Loucy (cell line): ENCODE measurements around the gene SHC1.

Experiments used
- H2AFZ ChIP-seq: fragments of 200-600 bp; sonication (generic); 2 replicates; pipeline ENCODE4 v1.6.0; 2016; ENCODE audit warnings: antibody characterized with exemption, mild to moderate bottlenecking, low read length, moderate library complexity
- H3F3A ChIP-seq: fragments of 200-600 bp; 2 replicates; pipeline ENCODE4 v1.6.0; 2016; ENCODE audit warnings: antibody characterized with exemption, low read depth, mild to moderate bottlenecking
- H3K27me3 ChIP-seq: fragments of 200-600 bp; sonication (generic); 2 replicates; pipeline ENCODE4 v1.6.1; 2014; ENCODE audit warnings: low read length, mild to moderate bottlenecking; ENCODE audit not compliant: insufficient read depth, poor library complexity, severe bottlenecking
- H3K36me3 ChIP-seq: fragments of 200-600 bp; sonication (generic); 2 replicates; pipeline ENCODE4 v1.6.1; 2016; ENCODE audit warnings: low read length; ENCODE audit not compliant: insufficient read depth
- H3K4me1 ChIP-seq: fragments of 200-600 bp; sonication (generic); 2 replicates; pipeline ENCODE4 v1.5.1; 2014; ENCODE audit warnings: low read length, mild to moderate bottlenecking; ENCODE audit not compliant: insufficient read depth, poor library complexity, severe bottlenecking
- H3K4me2 ChIP-seq: fragments of 200-600 bp; sonication (generic); 2 replicates; pipeline ENCODE4 v1.6.0; 2014; ENCODE audit warnings: antibody characterized with exemption, low read length, low read depth, mild to moderate bottlenecking; ENCODE audit not compliant: poor library complexity, severe bottlenecking
- H3K4me3 ChIP-seq: fragments of 200-600 bp; sonication (generic); 2 replicates; pipeline ENCODE4 v1.5.1; 2014; ENCODE audit warnings: low read length, mild to moderate bottlenecking, mixed read lengths; ENCODE audit not compliant: poor library complexity, severe bottlenecking
- H3K79me2 ChIP-seq: fragments of 200-600 bp; sonication (generic); 2 replicates; pipeline ENCODE4 v1.6.1; 2014; ENCODE audit warnings: low read length; ENCODE audit not compliant: insufficient read depth
- H3K9ac ChIP-seq: fragments of 200-600 bp; sonication (generic); 2 replicates; pipeline ENCODE4 v1.6.0; 2014; ENCODE audit warnings: mild to moderate bottlenecking, low read depth, low read length, moderate library complexity; ENCODE audit not compliant: poor library complexity, severe bottlenecking
- H3K9me2 ChIP-seq: fragments of 200-600 bp; sonication (generic); replicated peaks from 2 replicates; pipeline ENCODE4 v1.6.1; 2016; ENCODE audit warnings: low read depth, low read length, mixed read lengths
- H3K9me3 ChIP-seq: fragments of 200-600 bp; sonication (generic); 2 replicates; pipeline ENCODE4 v1.6.1; 2014; ENCODE audit warnings: mild to moderate bottlenecking, antibody characterized with exemption, low read length, low read depth; ENCODE audit not compliant: insufficient read depth
- H4K20me1 ChIP-seq: fragments of 200-600 bp; sonication (generic); 2 replicates; pipeline ENCODE4 v1.6.0; 2014; ENCODE audit warnings: antibody characterized with exemption, low read length, mild to moderate bottlenecking; ENCODE audit not compliant: insufficient read depth, poor library complexity, severe bottlenecking
- EZH2phosphoT487 ChIP-seq: fragments of 200-600 bp; IDR thresholded peaks from 2 replicates; pipeline ENCODE4 v1.6.1; 2018; ENCODE audit warnings: antibody characterized with exemption, mild to moderate bottlenecking, moderate library complexity, borderline replicate concordance
- TF ChIP-seq, protein P1 (sequence below): fragments of 200-600 bp; sonication (generic); conservative IDR thresholded peaks from 2 replicates; pipeline ENCODE4 v1.5.1; 2014; ENCODE audit warnings: mild to moderate bottlenecking, antibody characterized with exemption, low read length

SHC1 gene

DNA sequence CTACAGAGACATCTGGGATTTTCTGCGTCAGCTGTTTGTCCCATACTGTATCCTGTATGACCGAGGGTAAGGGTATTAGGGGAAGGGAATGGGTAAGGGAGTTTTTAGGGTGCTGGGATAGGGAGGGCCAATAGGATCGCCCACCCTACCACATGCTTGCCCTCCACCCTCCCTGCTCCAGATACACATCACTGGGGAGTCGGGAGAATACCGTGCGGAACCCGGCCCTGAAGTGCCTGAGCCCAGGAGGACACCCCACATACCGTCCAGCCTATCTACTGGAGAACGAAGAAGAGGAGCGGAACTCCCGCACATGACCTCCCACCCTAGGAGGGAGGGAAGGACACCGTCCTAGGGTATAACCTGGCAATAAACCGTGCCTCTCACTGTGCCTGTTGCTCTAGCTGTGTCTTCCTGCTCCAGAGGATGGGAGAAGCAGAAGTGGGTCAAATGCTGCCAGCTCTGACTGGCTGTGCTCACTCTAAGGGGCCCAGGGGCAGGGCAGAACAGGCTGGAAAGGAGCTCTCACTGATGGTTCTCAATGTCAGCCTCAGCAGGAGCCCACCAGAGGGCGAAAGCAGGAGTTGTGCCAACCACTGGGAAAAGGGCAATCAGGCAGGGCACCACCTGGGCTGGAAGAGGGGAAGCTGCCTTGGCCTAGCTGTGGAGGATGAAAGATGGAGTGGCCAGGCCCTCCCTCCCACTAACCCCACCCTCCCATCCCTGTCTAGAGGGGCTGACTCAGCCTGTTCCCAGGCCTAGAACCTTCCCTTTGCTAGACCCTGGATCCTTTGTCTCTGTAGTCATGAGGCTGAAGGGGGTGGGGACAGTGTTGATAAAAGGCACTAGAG lies 22.4 kb upstream of the SHC1 start:
- Histone ChIP-seq H3K36me3 (no peaks in the 10 kb centered on the region), H2AFZ (no peak overlapping the region), H3F3A (0 out of 2 replicates have a peak, but pooled peaks cover 7% of the 10 kb centered on the region), H3K4me1 (peaks cover 23% of the 10 kb centered on the region), H3K4me3 (no peak overlapping the region), H3K9me2 (no peaks in the 10 kb centered on the region), H4K20me1 (no peaks in the 10 kb centered on the region), H3K27me3 (no peaks in the 10 kb centered on the region), H3K4me2 (no peak overlapping the region), H3K79me2 (no peaks in the 10 kb centered on the region), H3K9me3 (no peaks in the 10 kb centered on the region), H3K9ac (no peak overlapping the region)
- TF ChIP-seq, protein P1, sequence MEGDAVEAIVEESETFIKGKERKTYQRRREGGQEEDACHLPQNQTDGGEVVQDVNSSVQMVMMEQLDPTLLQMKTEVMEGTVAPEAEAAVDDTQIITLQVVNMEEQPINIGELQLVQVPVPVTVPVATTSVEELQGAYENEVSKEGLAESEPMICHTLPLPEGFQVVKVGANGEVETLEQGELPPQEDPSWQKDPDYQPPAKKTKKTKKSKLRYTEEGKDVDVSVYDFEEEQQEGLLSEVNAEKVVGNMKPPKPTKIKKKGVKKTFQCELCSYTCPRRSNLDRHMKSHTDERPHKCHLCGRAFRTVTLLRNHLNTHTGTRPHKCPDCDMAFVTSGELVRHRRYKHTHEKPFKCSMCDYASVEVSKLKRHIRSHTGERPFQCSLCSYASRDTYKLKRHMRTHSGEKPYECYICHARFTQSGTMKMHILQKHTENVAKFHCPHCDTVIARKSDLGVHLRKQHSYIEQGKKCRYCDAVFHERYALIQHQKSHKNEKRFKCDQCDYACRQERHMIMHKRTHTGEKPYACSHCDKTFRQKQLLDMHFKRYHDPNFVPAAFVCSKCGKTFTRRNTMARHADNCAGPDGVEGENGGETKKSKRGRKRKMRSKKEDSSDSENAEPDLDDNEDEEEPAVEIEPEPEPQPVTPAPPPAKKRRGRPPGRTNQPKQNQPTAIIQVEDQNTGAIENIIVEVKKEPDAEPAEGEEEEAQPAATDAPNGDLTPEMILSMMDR = peak; percentile 53
- no peak for TF ChIP-seq EZH2phosphoT487

DNA sequence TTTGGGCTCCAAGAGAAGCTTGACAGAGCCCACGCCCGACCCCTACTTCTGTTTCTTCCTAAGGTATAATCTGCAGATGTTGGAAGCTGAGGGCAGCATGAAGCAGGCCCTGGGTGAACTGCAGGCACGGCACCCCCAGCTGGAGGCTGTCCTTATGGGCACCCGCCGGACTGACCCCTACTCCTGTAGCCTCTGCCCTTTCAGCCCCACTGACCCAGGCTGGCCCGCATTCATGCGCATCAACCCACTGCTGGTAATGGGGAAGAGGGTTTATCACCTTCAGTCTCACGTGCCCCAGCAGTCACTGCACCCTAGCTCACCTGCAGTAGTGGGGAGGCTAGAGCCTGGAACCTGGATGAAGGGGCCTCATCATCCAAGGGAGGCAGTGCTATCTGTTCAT lies 19.7 kb upstream of the SHC1 start:
- no peak overlapping the region for H3K4me2 ChIP-seq
- no peaks in the 10 kb centered on the region for H3K9me3 ChIP-seq
- no peaks in the 10 kb centered on the region for H3K36me3 ChIP-seq
- no peaks in the 10 kb centered on the region for H3K27me3 ChIP-seq
- no peak overlapping the region for H2AFZ ChIP-seq
- no peak overlapping the region for H3K4me3 ChIP-seq
- no peaks in the 10 kb centered on the region for H3F3A ChIP-seq
- H3K4me1 ChIP-seq = peaks cover 14% of the 10 kb centered on the region
- TF ChIP-seq, protein P1 = no peak
- TF ChIP-seq EZH2phosphoT487 = no peak
- H3K79me2 ChIP-seq = peaks cover 18% of the 10 kb centered on the region; the same call in 1 of the 2 replicates
- peaks cover 2% of the 10 kb centered on the region for H4K20me1 ChIP-seq
- H3K9me2 ChIP-seq = no peaks in the 10 kb centered on the region
- no peak overlapping the region for H3K9ac ChIP-seq

DNA sequence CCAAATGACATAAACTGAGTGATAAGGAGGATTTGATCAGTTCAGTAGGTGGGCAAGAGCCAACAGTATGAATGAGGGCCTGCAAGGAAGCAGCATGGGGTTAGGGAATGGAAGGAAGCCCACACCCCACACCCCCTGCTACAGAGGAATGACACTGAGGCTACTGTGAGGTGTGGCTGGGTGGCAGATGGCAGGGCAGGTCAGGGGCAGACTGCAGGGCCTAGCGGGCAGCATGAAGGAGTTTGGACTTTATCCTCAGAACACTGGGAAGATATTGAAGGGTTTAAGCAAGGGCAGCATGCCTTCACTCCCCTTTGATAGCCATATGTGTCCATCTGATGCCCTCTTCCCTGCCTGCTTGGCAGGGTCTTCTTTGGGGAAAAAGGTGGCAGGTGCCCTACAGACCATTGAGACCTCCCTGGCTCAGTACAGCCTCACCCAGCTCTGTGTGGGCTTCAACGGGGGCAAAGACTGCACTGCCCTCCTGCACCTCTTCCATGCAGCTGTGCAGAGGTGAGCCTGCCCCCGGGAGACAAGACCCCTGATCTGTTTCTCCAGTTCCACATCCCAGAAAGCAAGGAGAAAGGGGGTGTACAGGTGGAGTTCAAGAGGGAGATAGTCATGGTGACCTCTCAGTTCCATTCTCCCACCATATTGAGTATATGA lies 18.8 kb upstream of the SHC1 start:
- no peaks in the 10 kb centered on the region for H3K9me3 ChIP-seq

More for the DNA sequence above, 18.8 kb upstream of the SHC1 start:
- peaks cover 2% of the 10 kb centered on the region for H4K20me1 ChIP-seq
- H3K27me3 ChIP-seq = no peaks in the 10 kb centered on the region
- no peak overlapping the region for H2AFZ ChIP-seq
- no peak overlapping the region for H3K4me2 ChIP-seq
- peaks cover 10% of the 10 kb centered on the region for H3K4me1 ChIP-seq
- no peaks in the 10 kb centered on the region for H3K36me3 ChIP-seq
- peaks cover 28% of the 10 kb centered on the region; the same call in 1 of the 2 replicates for H3K79me2 ChIP-seq
- H3K9me2 ChIP-seq = no peaks in the 10 kb centered on the region
- no peak for TF ChIP-seq EZH2phosphoT487
- TF ChIP-seq, protein P1 = no peak
- no peaks in the 10 kb centered on the region for H3F3A ChIP-seq
- H3K4me3 ChIP-seq = no peak overlapping the region
- no peak overlapping the region for H3K9ac ChIP-seq
